Smooth muscle cell of bladder (primary cell): ENCODE data around the gene HLA-DMB. TPM values are rescaled to one million over a fixed set of nuclear protein-coding genes. Genes with fewer than 3 reads are reported as not detected.

Experiments used
- total RNA-seq: library from RNA; depleted of rRNA; stranded (reverse); fragments of >200 nt; gene quantifications from 2 replicates; pipeline ENCODE4 v1.2.3, GENCODE V29; 2014

HLA-DMB gene
- under 0.01 and 0.71 TPM in 2 replicates for total RNA-seq

DNA sequence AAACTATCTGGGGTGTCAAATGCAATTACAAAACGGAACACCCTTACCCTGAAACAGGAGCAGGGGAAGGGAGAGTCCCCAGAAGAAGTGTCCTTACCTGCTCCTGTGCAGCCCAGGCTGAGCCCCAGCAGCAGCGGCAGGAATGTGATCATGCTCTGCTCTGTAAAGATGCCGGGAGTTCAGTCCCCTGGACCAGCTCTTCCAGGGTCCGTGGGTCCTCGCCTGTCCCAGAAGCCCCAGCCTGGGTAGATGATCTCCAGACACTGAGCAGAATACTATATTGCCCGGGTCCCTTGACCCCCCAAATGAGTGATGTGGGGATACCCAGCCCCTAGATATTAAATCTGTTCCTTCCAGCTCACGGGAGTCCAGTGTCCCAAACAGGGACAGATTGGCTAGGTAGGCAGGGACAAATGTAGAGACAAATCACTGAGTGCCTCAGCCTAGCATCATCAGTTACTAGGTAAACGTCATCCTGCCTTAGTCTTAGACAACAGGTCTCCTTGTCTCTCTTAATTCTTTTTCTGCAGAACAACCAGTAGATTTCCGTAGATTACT, at the start of gene HLA-DMB:
Gene HLA-DMB (minus strand): TSS at position 373 of the 558 bp plus-strand sequence. CDS start 221 bp downstream, at position 152.

DNA sequence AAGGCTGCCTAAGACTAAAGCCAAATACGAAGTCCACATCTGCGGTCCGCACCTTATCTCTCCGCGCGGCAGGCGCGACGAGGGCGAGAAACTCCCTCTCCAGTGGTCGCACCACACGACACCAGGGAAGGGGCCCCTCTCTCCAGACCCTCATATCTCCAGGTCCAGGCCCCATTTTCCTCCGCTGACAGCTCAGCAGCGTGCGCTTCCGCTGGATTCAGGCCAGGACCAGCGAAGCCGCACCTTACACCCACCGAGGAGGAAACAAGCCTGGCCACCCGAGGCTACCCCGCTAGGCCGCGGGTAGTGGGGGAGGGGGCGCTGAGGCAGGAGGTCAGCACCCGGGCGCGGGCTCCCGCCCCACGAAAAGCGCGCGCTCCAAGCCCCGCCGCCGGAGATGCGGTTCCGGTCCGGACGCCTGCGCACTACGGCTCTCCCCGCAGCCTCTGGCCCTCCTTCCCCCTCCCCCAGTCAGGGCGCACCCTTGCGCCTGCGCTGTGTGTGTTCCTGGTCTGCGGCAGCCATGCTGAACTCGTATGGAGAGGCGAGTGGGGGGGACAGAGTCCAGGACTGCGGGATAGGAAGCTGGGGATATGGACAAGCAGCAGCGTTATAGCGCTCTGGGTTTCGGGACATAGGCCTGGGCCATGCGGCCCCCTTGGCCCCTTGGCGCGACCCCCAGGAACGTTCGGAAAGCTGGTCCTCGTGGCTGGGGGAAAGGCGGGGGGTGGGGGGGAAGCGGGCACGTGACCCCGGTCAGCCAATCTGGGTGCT, 27.5 kb upstream of the HLA-DMB start, which contains the start of gene BRD2:
Gene BRD2 (plus strand): TSS at position 502 of the 774 bp plus-strand sequence. CDS start 4,305 bp downstream, outside the sequence.

GRCh38 chr6:32952817-32953739, 12.2 kb upstream of the HLA-DMB start, which contains the start of gene HLA-DMA:
HLA-DMA (minus strand) TSS chr6:32953097; CDS start chr6:32953036, 61 bp downstream.

Other genes with a start within 250 kb of the HLA-DMB start
- not detected in 2 replicates for gene HLA-DQA2, start 199.6 kb downstream of the HLA-DMB start, total RNA-seq
- not detected in 2 replicates for gene HLA-DQB2, start 177.5 kb downstream of the HLA-DMB start, total RNA-seq
- gene HLA-DOB, start 124.0 kb downstream of the HLA-DMB start, total RNA-seq, result 0.09 and 0.14 TPM in 2 replicates
- gene TAP2, start 102.3 kb downstream of the HLA-DMB start, total RNA-seq, result 15.8 and 21.7 TPM in 2 replicates
- 43.6 and 51.9 TPM in 2 replicates for gene PSMB8, start 97.0 kb downstream of the HLA-DMB start, total RNA-seq
- gene TAP1, start 87.3 kb downstream of the HLA-DMB start, total RNA-seq, result 37.1 and 41.5 TPM in 2 replicates
- gene PSMB9, start 86.8 kb downstream of the HLA-DMB start, total RNA-seq, result 29.2 and 31.1 TPM in 2 replicates
- gene HLA-DMA, start 12.1 kb upstream of the HLA-DMB start, total RNA-seq, result 1.8 and 2.1 TPM in 2 replicates
- gene BRD2, start 27.6 kb upstream of the HLA-DMB start, total RNA-seq, result 54.8 and 73.9 TPM in 2 replicates
- under 0.01 TPM in 1 of 2 replicates, not detected in the other for gene HLA-DOA, start 68.6 kb upstream of the HLA-DMB start, total RNA-seq
- gene HLA-DPA1, start 132.6 kb upstream of the HLA-DMB start, total RNA-seq, result 2.8 TPM in 1 of 2 replicates, not detected in the other
- 2.3 and 15.9 TPM in 2 replicates for gene HLA-DPB1, start 135.0 kb upstream of the HLA-DMB start, total RNA-seq